K562 (cell line): ENCODE data around the gene CRYZ. TPM values are rescaled to one million over a fixed set of nuclear protein-coding genes. Genes with fewer than 3 reads are reported as not detected.
A peak's percentile ranks its signal among the peaks of the same experiment; 100 is the strongest.

ENCODE experiments used
- CBFA2T2 ChIP-seq: fragments of 450-650 bp; conservative IDR thresholded peaks from 2 replicates; pipeline ENCODE4 v1.6.1; 2017; ENCODE audit warnings: mild to moderate bottlenecking
- CCNT2 ChIP-seq: IDR thresholded peaks from 2 replicates; pipeline ENCODE4 v1.6.1; 2011; ENCODE audit warnings: borderline replicate concordance, low read depth, mild to moderate bottlenecking, moderate library complexity, mixed read lengths, low read length; ENCODE audit not compliant: insufficient read length; ENCODE audit errors: extremely low read depth
- EP300 ChIP-seq: IDR thresholded peaks from 2 replicates; pipeline ENCODE4 v1.6.1; 2012; ENCODE audit warnings: low read length, improper control_type of control experiment
- FOXM1 ChIP-seq, 2 experiments: fragments of 450-650 bp in 1 of 2; sonication (generic) in 1 of 2; formaldehyde crosslinking in 1 of 2; IDR thresholded peaks; 2 replicates each; pipeline versions ENCODE4 v1.6.1 to v1.9.0; 2017 to 2022; ENCODE audit warnings: low read depth in 2 of 2, mild to moderate bottlenecking in 2 of 2, missing genetic modification reagents in 1 of 2, moderate library complexity in 1 of 2
- JUN ChIP-seq, 2 experiments: sonication (generic) in 1 of 2; formaldehyde crosslinking in 1 of 2; IDR thresholded peaks; 2 replicates each; pipeline versions ENCODE4 v1.6.1 to v1.8.0; 2012 to 2022; ENCODE audit warnings: borderline replicate concordance in 2 of 2, mild to moderate bottlenecking in 2 of 2, improper control_type of control experiment in 1 of 2, low read depth in 1 of 2, low read length in 1 of 2, missing genetic modification reagents in 1 of 2
- KAT7 ChIP-seq: sonication (generic); formaldehyde crosslinking; IDR thresholded peaks from 2 replicates; pipeline ENCODE4 v1.8.0; 2022; ENCODE audit warnings: missing genetic modification reagents, mild to moderate bottlenecking, borderline replicate concordance
- PHF20 ChIP-seq: fragments of 450-650 bp; IDR thresholded peaks from 2 replicates; pipeline ENCODE4 v1.6.1; 2018; ENCODE audit not compliant: partially characterized antibody
- SAP30 ChIP-seq: fragments of 200-600 bp; sonication (generic); IDR thresholded peaks from 2 replicates; pipeline ENCODE4 v1.6.1; 2012; ENCODE audit warnings: borderline replicate concordance, low read depth, mild to moderate bottlenecking, moderate library complexity, low read length, control low read depth, inconsistent platforms; ENCODE audit not compliant: insufficient read depth, poor library complexity, severe bottlenecking
- SIN3A ChIP-seq, 2 experiments: fragments of 150-350 bp in 1 of 2; IDR thresholded peaks; 2 replicates each; pipeline ENCODE4 v1.6.1; 2011 to 2016; ENCODE audit warnings: borderline replicate concordance in 2 of 2, low read depth in 2 of 2, low read length in 2 of 2, mild to moderate bottlenecking in 2 of 2, moderate library complexity in 2 of 2; ENCODE audit not compliant: control insufficient read depth in 1 of 2
- SMAD4 ChIP-seq: fragments of 250-450 bp; sonication (Bioruptor Pico); conservative IDR thresholded peaks from 2 replicates; pipeline ENCODE4 v1.8.0; 2021; ENCODE audit warnings: inconsistent platforms, mild to moderate bottlenecking, moderate library complexity
- TAF7 ChIP-seq: fragments of 450-650 bp; IDR thresholded peaks from 2 replicates; pipeline ENCODE4 v1.6.1; 2016; ENCODE audit warnings: missing genetic modification characterization, missing compliant biosample characterization
- ZNF644 ChIP-seq: fragments of 200-800 bp; sonication (Bioruptor generic); IDR thresholded peaks from 2 replicates; pipeline ENCODE4 v1.6.1; 2016; ENCODE audit warnings: low read depth, missing genetic modification characterization, missing compliant biosample characterization
- polyA plus RNA-seq, 8 experiments: library from polyadenylated mRNA; depleted of rRNA in 4 of 8; stranded (reverse) in 5 of 8; unstranded in 3 of 8; fragments of >200 nt; fragmentation: Nextera tagmentation in 2 of 8; fragmentation: Illumina TruSeq in 1 of 8; extraction: Ambion mirVana in 2 of 8; extraction: Trizol in 1 of 8; gene quantifications; 2 replicates each; pipeline versions ENCODE4 v1.2.1 to v1.2.3, GENCODE V29; 2011 to 2014; ENCODE audit warnings: inconsistent platforms in 1 of 8, missing spikeins in 1 of 8
- total RNA-seq, 7 experiments: library from RNA; depleted of rRNA in 6 of 7; stranded (reverse); fragments of >200 nt in 6 of 7; fragmentation: Illumina TruSeq in 2 of 7; extraction: Trizol in 2 of 7; gene quantifications; 2 replicates each; pipeline versions ENCODE4 v1.2.1 to v1.2.3, GENCODE V29; 2011 to 2021; ENCODE audit warnings: low replicate concordance in 1 of 7
- TF ChIP-seq, protein P1 (sequence below): fragments of 450-650 bp; IDR thresholded peaks from 2 replicates; pipeline ENCODE4 v1.6.1; 2016; ENCODE audit warnings: antibody characterized with exemption
- TF ChIP-seq, protein P2 (sequence below): sonication (generic); formaldehyde crosslinking; IDR thresholded peaks from 2 replicates; pipeline ENCODE4 v1.8.1; 2022; ENCODE audit warnings: missing genetic modification reagents
- TF ChIP-seq, protein P3 (sequence below): sonication (generic); formaldehyde crosslinking; IDR thresholded peaks from 2 replicates; pipeline ENCODE4 v1.8.0; 2022; ENCODE audit warnings: mild to moderate bottlenecking, missing genetic modification reagents
- TF ChIP-seq, protein P4 (sequence below), 2 experiments: fragments of 450-650 bp; IDR thresholded peaks; 2 replicates each; pipeline ENCODE4 v1.6.1; 2016
- TF ChIP-seq, protein P5 (sequence below), 2 experiments: fragments of 450-650 bp in 1 of 2; sonication (generic) in 1 of 2; formaldehyde crosslinking in 1 of 2; IDR thresholded peaks in 1 of 2; conservative IDR thresholded peaks in 1 of 2; 2 replicates each; pipeline versions ENCODE4 v1.6.1 to v1.8.1; 2016 to 2023; ENCODE audit warnings: mild to moderate bottlenecking in 2 of 2, moderate library complexity in 2 of 2, inconsistent platforms in 1 of 2, missing genetic modification reagents in 1 of 2

The CRYZ gene
- total and polyA plus RNA-seq, 9 of the 15 experiments (the other 6 are each of a cell fraction or from before 2014, with no cell fraction given): 51.7 to 179 (median 81.4) TPM

DNA sequence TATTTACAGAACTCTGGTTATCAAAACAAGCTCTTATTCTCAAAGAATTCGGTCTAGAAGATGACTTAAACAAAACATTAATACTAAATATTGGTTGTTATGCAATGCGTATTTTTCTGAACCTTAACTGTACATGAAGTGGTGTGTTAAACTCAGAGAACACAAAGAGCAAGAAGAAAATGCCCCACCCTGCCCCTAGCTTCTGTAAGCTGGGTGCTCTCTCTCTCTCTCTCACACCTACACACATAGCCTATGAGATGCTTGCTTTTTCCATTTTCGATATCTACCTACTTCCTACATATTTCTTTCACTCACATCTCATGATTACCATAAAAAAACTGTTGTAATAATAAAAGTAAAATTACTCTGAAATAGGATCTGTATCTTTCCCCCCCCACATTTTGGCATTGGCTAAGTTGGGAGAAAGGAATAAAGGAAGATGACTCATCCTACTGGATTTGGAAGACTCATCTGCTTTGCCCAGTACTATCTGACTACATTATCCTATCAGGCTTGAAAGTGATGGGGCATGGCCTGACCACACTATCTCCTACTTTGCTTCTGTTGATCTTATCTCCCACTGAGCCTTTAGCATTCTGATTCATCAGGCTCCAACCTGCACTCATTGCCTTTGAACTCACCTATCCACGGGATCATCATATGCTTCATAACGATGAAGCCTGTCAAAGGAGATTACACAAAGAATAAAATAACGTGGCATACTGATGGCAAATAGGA is 2.9 kb downstream of the CRYZ start (continued):
- TF ChIP-seq, protein P1, sequence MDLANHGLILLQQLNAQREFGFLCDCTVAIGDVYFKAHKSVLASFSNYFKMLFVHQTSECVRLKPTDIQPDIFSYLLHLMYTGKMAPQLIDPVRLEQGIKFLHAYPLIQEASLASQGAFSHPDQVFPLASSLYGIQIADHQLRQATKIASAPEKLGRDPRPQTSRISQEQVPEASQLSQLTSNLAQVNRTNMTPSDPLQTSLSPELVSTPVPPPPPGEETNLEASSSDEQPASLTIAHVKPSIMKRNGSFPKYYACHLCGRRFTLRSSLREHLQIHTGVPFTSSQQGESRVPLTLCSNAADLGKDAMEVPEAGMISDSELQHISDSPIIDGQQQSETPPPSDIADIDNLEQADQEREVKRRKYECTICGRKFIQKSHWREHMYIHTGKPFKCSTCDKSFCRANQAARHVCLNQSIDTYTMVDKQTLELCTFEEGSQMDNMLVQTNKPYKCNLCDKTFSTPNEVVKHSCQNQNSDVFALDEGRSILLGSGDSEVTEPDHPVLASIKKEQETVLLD: peak; percentile 26; the same call in 1 of the 2 replicates
- TF ChIP-seq, protein P2, sequence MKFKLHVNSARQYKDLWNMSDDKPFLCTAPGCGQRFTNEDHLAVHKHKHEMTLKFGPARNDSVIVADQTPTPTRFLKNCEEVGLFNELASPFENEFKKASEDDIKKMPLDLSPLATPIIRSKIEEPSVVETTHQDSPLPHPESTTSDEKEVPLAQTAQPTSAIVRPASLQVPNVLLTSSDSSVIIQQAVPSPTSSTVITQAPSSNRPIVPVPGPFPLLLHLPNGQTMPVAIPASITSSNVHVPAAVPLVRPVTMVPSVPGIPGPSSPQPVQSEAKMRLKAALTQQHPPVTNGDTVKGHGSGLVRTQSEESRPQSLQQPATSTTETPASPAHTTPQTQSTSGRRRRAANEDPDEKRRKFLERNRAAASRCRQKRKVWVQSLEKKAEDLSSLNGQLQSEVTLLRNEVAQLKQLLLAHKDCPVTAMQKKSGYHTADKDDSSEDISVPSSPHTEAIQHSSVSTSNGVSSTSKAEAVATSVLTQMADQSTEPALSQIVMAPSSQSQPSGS (CRISPR knock-in tag): no peak
- TF ChIP-seq JUN (IDR thresholded peaks at IDR 0.05; ENCODE audit: borderline replicate concordance, low read depth, low read length) (peak; percentile 84), JUN (CRISPR knock-in tag; IDR thresholded peaks at IDR 0.05; ENCODE audit: borderline replicate concordance) (no peak), FOXM1 (IDR thresholded peaks at IDR 0.05; ENCODE audit: low read depth) (no peak), FOXM1 (CRISPR knock-in tag; IDR thresholded peaks at IDR 0.05; ENCODE audit: low read depth) (no peak), KAT7 (no peak), TAF7 (no peak), SAP30 (no peak), SIN3A (IDR thresholded peaks at IDR 0.05; ENCODE audit: borderline replicate concordance in 2 of 2, control insufficient read depth in 1 of 2, low read depth in 2 of 2, low read length in 2 of 2) (no peak), PHF20 (no peak), EP300 (peak; percentile 52), ZNF644 (tag) (no peak), CCNT2 (peak; percentile 56), CBFA2T2 (peak; percentile 48; the same call in 1 of the 2 replicates), SMAD4 (CRISPR knock-in tag) (no peak)
- TF ChIP-seq, protein P3, sequence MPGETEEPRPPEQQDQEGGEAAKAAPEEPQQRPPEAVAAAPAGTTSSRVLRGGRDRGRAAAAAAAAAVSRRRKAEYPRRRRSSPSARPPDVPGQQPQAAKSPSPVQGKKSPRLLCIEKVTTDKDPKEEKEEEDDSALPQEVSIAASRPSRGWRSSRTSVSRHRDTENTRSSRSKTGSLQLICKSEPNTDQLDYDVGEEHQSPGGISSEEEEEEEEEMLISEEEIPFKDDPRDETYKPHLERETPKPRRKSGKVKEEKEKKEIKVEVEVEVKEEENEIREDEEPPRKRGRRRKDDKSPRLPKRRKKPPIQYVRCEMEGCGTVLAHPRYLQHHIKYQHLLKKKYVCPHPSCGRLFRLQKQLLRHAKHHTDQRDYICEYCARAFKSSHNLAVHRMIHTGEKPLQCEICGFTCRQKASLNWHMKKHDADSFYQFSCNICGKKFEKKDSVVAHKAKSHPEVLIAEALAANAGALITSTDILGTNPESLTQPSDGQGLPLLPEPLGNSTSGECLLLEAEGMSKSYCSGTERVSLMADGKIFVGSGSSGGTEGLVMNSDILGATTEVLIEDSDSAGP (CRISPR knock-in tag): no peak
- TF ChIP-seq, protein P4, sequence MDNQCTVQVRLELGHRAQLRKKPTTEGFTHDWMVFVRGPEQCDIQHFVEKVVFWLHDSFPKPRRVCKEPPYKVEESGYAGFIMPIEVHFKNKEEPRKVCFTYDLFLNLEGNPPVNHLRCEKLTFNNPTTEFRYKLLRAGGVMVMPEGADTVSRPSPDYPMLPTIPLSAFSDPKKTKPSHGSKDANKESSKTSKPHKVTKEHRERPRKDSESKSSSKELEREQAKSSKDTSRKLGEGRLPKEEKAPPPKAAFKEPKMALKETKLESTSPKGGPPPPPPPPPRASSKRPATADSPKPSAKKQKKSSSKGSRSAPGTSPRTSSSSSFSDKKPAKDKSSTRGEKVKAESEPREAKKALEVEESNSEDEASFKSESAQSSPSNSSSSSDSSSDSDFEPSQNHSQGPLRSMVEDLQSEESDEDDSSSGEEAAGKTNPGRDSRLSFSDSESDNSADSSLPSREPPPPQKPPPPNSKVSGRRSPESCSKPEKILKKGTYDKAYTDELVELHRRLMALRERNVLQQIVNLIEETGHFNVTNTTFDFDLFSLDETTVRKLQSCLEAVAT (IDR thresholded peaks at IDR 0.05): no peak
- TF ChIP-seq, protein P5, sequence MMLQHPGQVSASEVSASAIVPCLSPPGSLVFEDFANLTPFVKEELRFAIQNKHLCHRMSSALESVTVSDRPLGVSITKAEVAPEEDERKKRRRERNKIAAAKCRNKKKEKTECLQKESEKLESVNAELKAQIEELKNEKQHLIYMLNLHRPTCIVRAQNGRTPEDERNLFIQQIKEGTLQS (IDR thresholded peaks at IDR 0.05): peak; percentile 90
- TF ChIP-seq, protein P5 (CRISPR knock-in tag; conservative IDR thresholded peaks at IDR 0.05): no peak
